AG10803 (cell line): ENCODE data around the gene NRG3.

ENCODE experiments used
- DNase-seq: peaks from one replicate; pipeline ENCODE4 v3.0.0; 2010; ENCODE audit warnings: low read depth
- H3K4me3 ChIP-seq: 2 replicates; pipeline ENCODE4 v1.5.1; 2011; ENCODE audit warnings: mild to moderate bottlenecking, low read length, control low read depth
- TF ChIP-seq, protein P1 (sequence below): conservative IDR thresholded peaks from 2 replicates; pipeline ENCODE4 v1.5.1; 2011; ENCODE audit warnings: mild to moderate bottlenecking, low read length, control low read depth, inconsistent platforms

Gene NRG3

DNA sequence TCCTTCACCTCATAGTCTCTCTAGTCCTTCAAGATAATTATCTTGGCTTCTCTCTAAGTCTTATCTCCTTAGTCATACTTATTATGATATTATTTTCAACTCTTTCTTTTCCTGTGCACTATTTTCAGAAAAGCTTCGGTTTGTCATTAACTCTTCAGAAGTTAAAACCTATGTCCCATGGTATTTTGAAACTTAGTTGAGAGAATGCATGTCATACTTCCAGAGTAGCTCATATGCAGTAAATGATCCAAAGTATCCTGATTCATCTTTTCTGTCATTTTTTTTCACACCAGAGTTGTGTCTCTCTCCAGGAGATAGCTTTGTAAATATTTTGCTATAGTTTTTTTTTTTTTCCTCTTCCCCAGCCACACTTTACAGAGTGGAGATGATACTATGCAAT, 1008.6 kb downstream of the NRG3 start:
- TF ChIP-seq, protein P1, sequence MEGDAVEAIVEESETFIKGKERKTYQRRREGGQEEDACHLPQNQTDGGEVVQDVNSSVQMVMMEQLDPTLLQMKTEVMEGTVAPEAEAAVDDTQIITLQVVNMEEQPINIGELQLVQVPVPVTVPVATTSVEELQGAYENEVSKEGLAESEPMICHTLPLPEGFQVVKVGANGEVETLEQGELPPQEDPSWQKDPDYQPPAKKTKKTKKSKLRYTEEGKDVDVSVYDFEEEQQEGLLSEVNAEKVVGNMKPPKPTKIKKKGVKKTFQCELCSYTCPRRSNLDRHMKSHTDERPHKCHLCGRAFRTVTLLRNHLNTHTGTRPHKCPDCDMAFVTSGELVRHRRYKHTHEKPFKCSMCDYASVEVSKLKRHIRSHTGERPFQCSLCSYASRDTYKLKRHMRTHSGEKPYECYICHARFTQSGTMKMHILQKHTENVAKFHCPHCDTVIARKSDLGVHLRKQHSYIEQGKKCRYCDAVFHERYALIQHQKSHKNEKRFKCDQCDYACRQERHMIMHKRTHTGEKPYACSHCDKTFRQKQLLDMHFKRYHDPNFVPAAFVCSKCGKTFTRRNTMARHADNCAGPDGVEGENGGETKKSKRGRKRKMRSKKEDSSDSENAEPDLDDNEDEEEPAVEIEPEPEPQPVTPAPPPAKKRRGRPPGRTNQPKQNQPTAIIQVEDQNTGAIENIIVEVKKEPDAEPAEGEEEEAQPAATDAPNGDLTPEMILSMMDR = no peak
- DNase-seq = peak; percentile 23
- H3K4me3 ChIP-seq = no peak overlapping the region

DNA sequence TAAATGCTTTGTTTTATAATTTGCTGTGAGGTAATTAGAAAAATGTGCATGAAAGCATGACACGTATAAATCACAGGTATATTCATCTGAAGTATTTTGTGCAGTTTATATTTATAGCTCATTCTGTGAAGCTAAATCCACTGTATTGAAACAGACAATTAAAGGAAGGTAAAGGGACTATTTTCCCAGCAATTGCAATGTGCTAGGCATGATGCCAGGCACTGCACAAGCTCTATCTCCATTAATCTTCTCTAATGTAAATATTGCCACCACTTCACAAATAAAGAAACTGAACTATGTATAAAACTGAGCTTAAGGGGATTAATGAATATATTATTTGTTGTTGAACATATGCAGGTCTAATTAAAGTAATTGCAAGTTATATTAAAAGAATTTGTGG, 1012.5 kb downstream of the NRG3 start:
- TF ChIP-seq, protein P1 = no peak
- no peak for DNase-seq
- no peak overlapping the region for H3K4me3 ChIP-seq

DNA sequence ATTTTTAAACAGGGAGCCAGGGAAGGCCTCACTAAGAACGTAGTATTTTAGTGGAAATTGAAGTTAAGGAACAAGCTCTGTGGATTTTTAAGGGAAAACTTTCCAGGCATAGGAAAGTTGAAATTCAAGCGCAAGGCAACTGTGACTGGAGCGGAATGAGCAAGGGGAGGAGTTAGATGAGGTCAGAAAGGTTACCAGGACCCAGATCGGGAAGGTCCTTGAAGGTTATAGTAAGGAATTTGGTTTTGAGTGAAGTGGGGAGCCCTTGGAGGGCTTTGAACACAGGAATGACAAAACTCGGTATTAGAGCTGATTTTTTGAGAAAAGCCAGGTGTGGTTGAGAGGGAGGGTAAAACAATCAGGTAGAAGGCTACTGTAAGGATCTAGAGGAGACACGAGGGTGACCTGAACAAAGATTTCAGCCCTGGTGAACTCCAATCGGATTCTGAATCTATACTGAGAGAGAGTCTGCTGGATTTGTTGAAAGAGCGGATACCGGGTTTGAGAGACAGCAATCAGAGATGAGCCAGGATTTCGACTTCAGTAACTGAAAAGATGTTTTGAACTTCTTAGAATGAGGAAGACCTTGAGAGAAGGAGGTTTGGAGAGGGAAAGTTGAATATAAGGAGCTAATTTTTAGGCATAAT, 1013.9 kb downstream of the NRG3 start:
- no peak overlapping the region for H3K4me3 ChIP-seq
- no peak for DNase-seq
- TF ChIP-seq, protein P1 = no peak

DNA sequence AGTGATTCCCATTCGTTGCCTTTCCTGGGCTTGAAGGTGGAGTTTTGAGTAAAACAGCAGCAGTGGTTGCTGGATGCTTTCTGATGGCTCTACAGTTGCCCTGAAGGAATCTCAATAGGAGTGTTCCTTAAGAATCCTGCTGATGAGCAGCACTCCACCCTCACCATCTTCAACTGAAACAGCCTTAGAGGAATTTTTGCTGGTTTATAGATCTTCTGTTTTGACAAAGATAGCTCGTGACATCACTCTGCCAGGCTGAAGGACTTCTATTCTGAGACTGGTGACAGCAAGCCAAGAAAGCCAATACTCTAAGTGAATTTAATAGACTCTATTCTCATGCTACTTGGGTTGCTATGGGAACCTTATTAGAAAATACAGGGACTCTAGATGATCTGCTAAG, 1014.7 kb downstream of the NRG3 start:
- DNase-seq = no peak
- TF ChIP-seq, protein P1 = no peak
- H3K4me3 ChIP-seq = no peak overlapping the region

DNA sequence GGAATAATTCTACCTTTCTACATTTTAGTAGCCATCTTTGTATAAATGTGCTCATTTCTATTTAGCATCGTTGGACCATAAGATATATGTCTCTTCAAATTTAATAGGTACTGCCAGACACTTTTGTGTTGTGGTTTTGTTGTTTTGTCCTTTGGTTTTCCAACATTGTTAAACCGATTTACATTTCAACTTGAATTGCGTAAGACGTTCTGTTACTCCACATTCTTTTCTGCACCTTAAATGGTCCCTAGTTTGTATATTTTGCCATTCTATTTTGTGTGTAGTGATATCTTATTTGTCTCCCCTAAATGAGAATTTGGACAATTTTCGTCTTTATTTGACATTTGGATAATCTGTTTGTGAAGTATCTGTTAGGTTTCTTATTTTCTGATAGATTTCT, 1015.6 kb downstream of the NRG3 start:
- DNase-seq = no peak
- TF ChIP-seq, protein P1 = no peak
- H3K4me3 ChIP-seq = no peak overlapping the region

DNA sequence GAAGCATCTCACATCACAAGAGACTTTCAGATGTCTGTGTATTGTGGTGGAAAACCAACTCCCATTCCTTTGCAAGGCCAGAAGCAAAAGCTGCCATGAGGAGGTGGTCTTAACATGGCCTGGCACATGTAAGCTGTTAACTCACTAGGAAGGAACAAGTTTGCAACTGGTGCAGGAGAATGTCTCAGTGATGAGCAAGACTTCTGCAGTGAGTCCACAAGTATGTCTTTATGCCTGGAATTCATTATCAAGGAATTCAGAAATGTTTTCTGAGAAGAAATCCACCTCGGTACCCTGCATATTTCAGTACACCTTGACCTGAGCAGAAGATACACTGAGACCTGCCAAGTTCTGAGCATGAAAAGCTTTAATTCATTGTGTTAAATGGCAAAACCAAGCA, 1033.1 kb downstream of the NRG3 start:
- TF ChIP-seq, protein P1 = no peak
- peak; percentile 31 for DNase-seq

DNA sequence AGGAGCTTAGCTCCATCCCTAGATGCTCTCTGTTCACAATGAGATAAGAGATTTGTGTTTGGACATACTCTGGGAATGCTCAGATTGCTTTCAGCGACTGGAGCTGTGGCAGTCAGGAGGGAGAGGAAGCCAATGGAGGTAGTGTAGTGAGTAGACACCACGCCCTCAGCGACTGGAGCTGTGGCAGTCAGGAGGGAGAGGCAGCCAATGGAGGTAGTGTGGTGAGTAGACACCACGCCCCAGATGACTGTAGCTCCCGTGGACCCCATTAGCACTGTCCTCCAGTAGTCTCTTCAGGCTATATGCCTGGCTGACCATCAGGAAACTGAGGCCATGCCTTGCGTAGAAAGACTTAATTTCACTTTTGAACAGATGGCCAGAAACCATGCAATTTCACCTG, 1033.8 kb downstream of the NRG3 start:
- DNase-seq = no peak
- no peak overlapping the region for H3K4me3 ChIP-seq
- TF ChIP-seq, protein P1 = no peak

More for the DNA sequence above, 1033.1 kb downstream of the NRG3 start:
- no peak overlapping the region for H3K4me3 ChIP-seq
